ENCODE results near the gene FAM81B.

DNA sequence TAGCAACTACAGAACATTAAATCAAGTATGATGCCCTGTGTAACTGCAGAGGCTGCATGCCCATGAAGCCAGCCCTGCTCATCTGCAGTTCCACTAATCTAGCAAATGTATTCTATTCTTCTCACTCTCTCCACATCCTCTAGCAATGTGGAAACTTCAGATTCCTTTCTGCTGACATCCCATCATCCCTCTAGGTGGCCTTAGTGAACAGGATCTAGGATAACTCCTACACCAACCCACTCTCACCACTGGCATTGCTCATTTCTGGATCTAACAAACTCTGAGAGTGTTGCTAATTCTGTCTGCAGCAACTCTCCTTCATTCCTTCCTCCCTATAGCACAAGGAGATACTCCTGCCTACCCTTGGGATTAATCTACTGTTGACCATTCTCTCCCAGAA lies 80.8 kb downstream of the FAM81B start:
- TF ChIP-seq POLR2AphosphoS5 (IDR thresholded peaks at IDR 0.05) = no peak
- no peak for TF ChIP-seq CTCF (IDR thresholded peaks at IDR 0.05)
- TF ChIP-seq EP300 (IDR thresholded peaks at IDR 0.05) = no peak
- TF ChIP-seq POLR2A (IDR thresholded peaks at IDR 0.05; ENCODE audit: low read depth) = no peak

All from esophagus muscularis mucosa (tissue), 4 donors.